GM12801 (cell line): ENCODE data around the gene HTT.

Experiments
- TF ChIP-seq, protein P1 (sequence below): IDR thresholded peaks from one replicate; pipeline ENCODE4 v1.5.1; 2011; ENCODE audit warnings: control low read depth; ENCODE audit not compliant: insufficient read length; ENCODE audit errors: extremely low read depth

The HTT gene

DNA sequence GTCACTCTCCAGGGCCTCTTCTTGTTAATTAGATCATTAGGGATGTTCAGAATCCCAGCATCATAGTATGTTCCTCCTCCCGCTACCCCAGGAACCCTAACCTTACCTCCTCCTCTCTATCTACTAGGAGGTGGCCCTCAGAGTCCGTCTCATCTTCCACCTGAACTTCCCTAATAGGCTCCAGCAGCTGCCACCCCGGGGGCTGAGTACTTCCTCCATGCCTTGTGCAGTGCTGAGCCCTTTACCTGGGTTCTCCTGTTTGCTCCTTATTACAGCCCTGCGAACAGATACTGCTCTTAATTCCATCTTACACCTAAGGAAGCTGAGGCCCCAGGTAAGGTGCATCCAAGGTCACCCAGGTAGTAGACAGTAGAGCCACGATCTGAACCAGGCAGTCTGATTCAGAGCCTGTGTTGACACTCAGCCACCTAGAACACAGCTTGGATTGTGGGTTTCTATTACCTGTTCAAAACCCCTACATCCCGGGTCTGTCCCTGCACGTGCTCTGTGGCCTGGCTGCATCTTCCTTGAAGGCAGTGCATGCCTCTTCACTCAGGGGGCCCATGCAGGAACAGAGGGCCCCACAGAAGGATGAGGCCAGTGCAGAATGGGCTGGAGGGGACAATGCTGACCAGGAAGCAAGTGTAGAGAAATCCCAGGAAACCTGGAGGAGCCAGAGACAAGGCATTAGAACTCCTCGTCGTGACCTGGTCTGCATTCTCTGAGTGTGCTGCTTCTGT, 123.1 kb downstream of the HTT start:
- TF ChIP-seq, protein P1, sequence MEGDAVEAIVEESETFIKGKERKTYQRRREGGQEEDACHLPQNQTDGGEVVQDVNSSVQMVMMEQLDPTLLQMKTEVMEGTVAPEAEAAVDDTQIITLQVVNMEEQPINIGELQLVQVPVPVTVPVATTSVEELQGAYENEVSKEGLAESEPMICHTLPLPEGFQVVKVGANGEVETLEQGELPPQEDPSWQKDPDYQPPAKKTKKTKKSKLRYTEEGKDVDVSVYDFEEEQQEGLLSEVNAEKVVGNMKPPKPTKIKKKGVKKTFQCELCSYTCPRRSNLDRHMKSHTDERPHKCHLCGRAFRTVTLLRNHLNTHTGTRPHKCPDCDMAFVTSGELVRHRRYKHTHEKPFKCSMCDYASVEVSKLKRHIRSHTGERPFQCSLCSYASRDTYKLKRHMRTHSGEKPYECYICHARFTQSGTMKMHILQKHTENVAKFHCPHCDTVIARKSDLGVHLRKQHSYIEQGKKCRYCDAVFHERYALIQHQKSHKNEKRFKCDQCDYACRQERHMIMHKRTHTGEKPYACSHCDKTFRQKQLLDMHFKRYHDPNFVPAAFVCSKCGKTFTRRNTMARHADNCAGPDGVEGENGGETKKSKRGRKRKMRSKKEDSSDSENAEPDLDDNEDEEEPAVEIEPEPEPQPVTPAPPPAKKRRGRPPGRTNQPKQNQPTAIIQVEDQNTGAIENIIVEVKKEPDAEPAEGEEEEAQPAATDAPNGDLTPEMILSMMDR, result no peak

DNA sequence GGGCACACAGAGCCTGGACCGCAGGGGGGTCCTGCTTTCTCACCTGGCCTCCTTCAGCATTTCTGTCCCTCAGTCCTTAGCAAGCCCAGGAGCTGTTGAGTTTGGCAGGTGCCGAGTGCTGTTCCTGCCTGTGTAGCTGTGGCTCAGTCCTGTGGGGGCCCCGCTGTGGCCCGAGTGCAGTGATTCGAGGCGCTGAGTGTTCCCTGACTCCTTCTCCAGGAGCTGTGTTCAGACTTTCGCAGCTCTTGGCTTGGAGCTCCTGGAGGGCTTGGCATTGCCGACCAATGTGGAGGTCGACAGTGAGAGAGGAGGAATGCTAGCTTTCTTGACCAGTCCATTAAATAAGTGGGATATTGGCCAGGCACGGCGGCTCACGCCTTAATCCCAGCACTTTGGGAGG, 124.4 kb downstream of the HTT start:
- TF ChIP-seq, protein P1, result no peak

DNA sequence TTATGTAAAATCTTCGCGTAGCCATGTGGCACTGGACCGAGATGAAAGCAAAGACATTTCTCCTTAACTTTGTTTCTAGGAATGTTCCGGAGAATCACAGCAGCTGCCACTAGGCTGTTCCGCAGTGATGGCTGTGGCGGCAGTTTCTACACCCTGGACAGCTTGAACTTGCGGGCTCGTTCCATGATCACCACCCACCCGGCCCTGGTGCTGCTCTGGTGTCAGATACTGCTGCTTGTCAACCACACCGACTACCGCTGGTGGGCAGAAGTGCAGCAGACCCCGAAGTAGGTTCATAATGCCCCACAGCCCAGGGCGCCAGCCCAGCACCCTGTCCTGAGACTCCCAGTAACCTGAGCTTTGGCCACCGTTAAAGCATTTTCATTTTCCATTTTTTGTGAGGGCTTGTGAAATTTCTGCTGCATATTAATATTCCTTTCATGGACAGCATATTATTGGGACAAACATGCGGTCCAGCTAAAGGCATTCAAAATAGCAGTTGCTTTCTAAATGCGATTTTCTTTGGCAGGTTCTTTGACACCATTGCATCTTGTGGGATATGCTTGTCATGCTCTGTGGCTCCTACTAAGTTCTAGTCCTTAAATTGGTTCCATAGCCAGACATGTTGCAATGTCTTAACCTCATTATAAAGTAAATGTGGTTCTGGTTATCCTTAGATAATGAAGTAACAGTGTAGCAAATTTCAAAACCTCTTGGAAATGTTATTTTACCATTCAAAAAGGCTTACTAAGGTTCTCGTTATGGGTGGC, 125.4 kb downstream of the HTT start:
- TF ChIP-seq, protein P1, result no peak

DNA sequence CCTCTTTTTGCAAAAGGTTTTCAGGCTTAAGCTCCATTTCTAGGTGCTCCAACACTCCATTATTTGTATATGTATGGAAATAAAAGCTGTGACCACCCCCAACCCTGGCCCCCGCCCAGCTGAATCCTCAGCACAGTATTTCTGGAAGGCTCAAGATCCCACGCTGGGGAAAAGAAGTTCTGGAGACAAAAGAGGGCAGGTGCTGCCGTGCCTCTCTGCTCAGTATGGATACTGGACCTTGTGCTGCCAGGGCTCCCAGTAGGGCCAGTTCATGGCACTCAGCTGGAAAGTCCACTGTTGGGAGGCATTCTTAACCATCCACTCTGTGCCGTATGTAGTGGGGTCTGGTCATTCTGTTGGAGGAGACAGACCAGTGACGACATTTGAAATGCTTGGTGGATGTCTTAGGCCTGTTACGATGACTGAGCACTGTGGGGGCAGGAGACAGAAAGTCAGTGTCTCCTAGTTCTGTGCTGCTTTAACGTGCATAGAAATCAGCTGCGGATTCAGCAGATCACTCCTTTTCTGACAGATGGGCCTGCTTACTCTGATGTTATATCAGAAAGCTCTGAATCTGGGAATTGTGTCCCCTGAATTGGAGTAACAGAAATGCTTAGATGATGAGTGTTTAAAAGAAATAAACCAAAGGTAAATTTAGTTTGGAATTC, 126.1 kb downstream of the HTT start:
- TF ChIP-seq, protein P1, result no peak

DNA sequence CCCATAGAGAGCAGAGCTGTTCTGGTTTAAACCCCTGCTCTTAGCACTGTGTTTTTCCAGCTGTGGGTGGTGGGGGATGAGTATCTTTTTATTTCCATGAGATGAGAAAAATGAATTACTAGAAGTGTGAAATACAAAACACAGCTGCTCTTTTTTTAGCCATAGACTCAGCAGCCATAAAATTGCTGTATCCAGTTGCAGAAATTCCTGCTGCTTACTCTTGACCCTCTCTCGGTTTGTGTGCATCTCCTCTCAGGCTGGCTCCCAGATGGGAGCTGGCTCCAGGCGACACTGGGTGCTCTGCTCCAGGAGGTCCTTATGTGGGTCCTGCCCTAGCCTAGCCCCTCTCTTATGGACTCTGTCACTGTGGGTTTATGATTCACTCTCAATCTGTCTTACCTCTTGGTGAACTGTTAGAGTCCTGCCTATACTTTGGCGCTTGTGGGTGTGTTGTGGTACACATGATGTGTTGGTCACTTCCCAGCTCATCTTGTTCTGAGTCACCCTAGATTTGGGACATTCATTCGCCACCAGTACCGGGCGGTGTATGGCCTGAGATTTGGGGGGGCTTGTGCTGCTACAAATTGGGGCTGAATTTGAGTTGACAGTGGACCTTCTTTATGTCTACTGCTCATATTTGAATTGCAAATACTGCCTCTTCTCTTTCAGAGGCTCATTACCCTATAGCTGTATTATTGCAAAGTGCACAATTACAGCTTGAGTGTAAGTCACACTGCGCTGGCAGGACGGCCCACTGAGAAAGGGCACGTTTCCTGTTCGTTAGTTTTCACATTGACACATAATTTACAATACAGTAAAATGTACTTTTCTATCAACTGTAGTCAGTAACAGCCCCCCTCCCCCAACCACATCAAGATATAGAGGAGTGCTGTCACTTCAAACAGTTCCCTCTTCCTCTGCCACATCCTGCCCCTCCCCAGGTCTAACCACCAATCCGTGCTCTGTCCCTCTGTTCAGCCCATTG, 127.5 kb downstream of the HTT start:
- TF ChIP-seq, protein P1, result no peak

DNA sequence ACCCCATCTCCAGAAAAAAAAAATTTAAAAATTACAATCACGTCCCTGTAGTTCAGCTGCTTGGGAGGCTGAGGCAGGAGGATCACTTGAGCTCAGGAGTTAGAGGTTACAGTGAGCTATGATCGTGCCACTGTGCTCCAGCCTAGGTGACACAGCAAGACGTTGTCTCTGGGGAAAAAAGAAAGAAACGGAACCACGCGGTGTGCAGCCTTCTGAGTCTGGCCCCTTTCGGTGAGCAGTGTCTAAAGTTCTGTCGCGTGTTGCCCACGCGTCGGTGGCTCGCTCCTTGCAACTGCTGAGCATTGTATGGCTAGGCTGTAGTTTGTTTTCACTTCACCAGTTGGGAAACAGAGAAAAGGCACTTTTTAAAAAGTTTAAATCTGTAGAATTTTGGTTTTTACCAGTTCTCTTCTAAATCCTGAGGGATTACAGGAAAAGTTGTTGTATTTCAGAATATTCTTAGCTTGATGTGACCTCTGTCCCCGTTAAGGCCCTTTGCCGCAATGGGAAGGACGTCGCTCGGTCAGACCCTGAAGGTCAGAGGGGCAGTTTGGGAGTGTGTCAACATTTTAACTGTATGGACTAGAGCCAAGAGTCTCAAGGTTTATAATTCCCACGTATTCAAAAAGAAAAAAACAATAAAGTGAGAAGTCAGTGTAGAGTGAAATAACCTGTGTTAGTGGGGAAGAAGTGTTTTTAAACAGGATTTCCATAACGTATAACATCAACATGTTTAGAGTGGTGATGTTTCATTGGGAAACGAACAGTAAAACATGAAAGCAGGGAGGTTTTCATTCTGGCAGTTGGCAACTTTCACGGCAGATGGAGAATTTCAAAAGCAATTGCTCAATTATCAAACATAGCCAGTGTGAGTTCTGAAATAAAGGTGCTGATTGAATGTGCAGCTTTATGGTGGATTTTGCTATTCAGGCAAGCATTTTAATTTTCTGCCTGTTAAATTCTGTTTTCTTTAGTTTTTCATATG, 128.6 kb downstream of the HTT start:
- TF ChIP-seq, protein P1, result no peak
